ENCODE results near the gene CUL1.

CUL1 gene

GRCh38 chr7:148672041-148672440 is 26.7 kb upstream of the CUL1 start:
- Histone ChIP-seq H3K36me3 (ENCODE audit: control insufficient read depth, insufficient read depth, low read length) (no peaks in the 10 kb centered on the region), H3K9me3 (ENCODE audit: control insufficient read depth, insufficient read depth, low read depth, low read length) (peaks cover 14% of the 10 kb centered on the region), H3K9ac (ENCODE audit: low read length) (no peak overlapping the region), H3K27me3 (ENCODE audit: control insufficient read depth, insufficient read depth, low read length) (no peaks in the 10 kb centered on the region), H3K27ac (ENCODE audit: low read depth, low read length) (no peak overlapping the region), H3K4me3 (ENCODE audit: low read depth, low read length) (no peak overlapping the region), H3K4me1 (ENCODE audit: control insufficient read depth, insufficient read depth, low read length) (no peaks in the 10 kb centered on the region; the same call in 1 of the 2 replicates)

DNA sequence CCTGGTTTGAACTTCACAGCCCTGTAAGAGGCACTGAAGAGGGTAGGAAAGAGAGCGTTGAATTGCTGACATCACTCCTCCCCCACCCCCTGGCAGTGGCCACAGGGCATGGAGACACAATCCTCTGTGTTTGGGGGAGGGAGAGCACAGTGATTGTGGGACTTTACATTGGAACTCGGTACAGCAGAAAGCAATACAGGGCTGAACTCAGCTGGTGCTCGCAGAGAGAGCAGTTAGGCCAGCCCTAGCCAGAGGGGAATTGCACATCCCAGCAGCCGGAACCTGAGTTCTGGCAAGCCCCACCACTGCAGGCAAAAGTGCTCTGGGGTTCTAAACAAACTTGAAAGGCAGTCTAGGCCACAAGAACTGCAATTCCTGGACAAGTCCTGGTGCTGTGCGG is 24.0 kb upstream of the CUL1 start:
- Histone ChIP-seq H3K27ac (ENCODE audit: low read depth, low read length) (no peak overlapping the region), H3K36me3 (ENCODE audit: control insufficient read depth, insufficient read depth, low read length) (no peaks in the 10 kb centered on the region)

DNA sequence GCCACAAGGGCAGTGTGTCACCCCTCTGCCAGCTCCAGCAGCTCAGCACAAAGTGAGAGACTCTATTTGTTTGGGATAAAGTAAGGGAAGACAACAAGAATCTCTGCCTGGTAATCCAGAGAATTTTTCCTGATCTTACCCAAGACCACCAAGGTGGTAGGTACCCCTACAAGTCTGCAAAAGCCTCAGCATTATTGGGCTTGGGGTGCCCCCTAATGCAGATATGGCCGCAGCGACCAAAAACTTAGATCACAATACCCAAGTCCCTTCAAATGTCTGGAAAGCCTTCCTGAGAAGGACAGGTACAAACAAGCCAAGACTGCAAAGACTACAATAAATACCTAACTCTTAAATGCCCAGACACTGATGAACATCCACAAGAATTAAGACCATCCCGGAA is 22.4 kb upstream of the CUL1 start:
- Histone ChIP-seq H3K27ac (ENCODE audit: low read depth, low read length) (no peak overlapping the region), H3K27me3 (ENCODE audit: control insufficient read depth, insufficient read depth, low read length) (no peaks in the 10 kb centered on the region), H3K9me3 (ENCODE audit: control insufficient read depth, insufficient read depth, low read depth, low read length) (peaks cover 10% of the 10 kb centered on the region), H3K9ac (ENCODE audit: low read length) (no peak overlapping the region), H3K36me3 (ENCODE audit: control insufficient read depth, insufficient read depth, low read length) (no peaks in the 10 kb centered on the region), H3K4me3 (ENCODE audit: low read depth, low read length) (no peak overlapping the region), H3K4me1 (ENCODE audit: control insufficient read depth, insufficient read depth, low read length) (no peaks in the 10 kb centered on the region; the same call in 1 of the 2 replicates)

More for the DNA sequence above, 24.0 kb upstream of the CUL1 start:
- H3K9me3 ChIP-seq (ENCODE audit: control insufficient read depth, insufficient read depth, low read depth, low read length): peaks cover 14% of the 10 kb centered on the region
- H3K9ac ChIP-seq (ENCODE audit: low read length): no peak overlapping the region
- H3K4me1 ChIP-seq (ENCODE audit: control insufficient read depth, insufficient read depth, low read length): no peaks in the 10 kb centered on the region; the same call in 1 of the 2 replicates
- H3K4me3 ChIP-seq (ENCODE audit: low read depth, low read length): no peak overlapping the region
- H3K27me3 ChIP-seq (ENCODE audit: control insufficient read depth, insufficient read depth, low read length): no peaks in the 10 kb centered on the region

DNA sequence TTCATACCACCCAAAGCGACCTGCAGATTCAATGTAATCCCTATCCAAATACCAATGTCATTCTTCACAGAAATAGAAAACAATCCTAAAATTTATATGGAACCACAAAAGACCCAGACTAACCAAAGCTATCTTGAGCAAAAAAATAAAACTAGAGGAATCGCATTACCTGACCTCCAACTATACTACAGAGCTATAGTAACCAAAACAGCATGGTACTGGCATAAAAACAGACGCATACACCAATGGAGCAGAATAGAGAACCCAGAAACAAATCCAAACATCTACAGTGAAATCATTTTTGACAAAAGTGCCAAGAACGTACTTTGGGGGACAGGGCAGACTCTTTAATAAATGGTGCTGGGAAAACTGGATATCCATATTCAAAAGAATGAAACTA is 16.9 kb upstream of the CUL1 start:
- Histone ChIP-seq H3K9me3 (ENCODE audit: control insufficient read depth, insufficient read depth, low read depth, low read length) (peaks cover 5% of the 10 kb centered on the region), H3K27me3 (ENCODE audit: control insufficient read depth, insufficient read depth, low read length) (no peaks in the 10 kb centered on the region), H3K36me3 (ENCODE audit: control insufficient read depth, insufficient read depth, low read length) (no peaks in the 10 kb centered on the region), H3K9ac (ENCODE audit: low read length) (no peak overlapping the region), H3K4me3 (ENCODE audit: low read depth, low read length) (no peak overlapping the region), H3K27ac (ENCODE audit: low read depth, low read length) (no peak overlapping the region), H3K4me1 (ENCODE audit: control insufficient read depth, insufficient read depth, low read length) (no peaks in the 10 kb centered on the region)

DNA sequence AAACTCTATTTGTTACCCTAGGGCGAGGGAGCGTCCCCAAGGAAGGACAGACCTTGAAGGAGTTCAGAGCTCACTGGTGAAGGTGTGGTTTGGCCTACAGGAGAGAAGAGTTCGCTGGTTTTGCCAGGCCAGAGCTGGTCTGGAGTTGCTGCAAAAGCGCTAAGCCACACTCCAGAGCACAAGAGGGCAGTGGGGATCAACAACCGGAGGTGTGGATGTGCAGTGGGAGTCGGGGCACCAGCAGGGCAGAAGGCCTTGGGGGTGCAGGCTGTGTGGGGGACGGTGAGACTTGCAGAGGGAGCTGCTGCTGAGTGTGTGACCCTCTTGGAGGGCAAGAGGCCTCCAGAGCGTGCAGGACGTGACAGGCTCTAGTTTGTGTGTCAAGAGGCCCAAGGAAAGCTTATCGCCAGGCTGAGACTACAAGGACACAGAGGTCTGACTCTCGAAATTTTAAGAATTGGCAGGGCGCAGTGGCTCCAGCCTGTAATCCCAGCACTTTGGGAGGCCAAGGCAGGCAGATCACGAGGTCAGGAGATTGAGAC is 14.3 kb upstream of the CUL1 start:
- Histone ChIP-seq H3K27ac (ENCODE audit: low read depth, low read length) (no peak overlapping the region), H3K36me3 (ENCODE audit: control insufficient read depth, insufficient read depth, low read length) (no peaks in the 10 kb centered on the region), H3K9me3 (ENCODE audit: control insufficient read depth, insufficient read depth, low read depth, low read length) (peaks cover 5% of the 10 kb centered on the region), H3K4me3 (ENCODE audit: low read depth, low read length) (no peak overlapping the region), H3K27me3 (ENCODE audit: control insufficient read depth, insufficient read depth, low read length) (no peaks in the 10 kb centered on the region), H3K9ac (ENCODE audit: low read length) (no peak overlapping the region), H3K4me1 (ENCODE audit: control insufficient read depth, insufficient read depth, low read length) (no peaks in the 10 kb centered on the region)

GRCh38 chr7:148686312-148686937 is 12.3 kb upstream of the CUL1 start:
- no peak overlapping the region for H3K4me3 ChIP-seq (ENCODE audit: low read depth, low read length)
- no peaks in the 10 kb centered on the region for H3K27me3 ChIP-seq (ENCODE audit: control insufficient read depth, insufficient read depth, low read length)

GRCh38 chr7:148687555-148687954 is 11.1 kb upstream of the CUL1 start:
- no peak overlapping the region for H3K4me3 ChIP-seq (ENCODE audit: low read depth, low read length)
- H3K27me3 ChIP-seq (ENCODE audit: control insufficient read depth, insufficient read depth, low read length): no peaks in the 10 kb centered on the region
- no peaks in the 10 kb centered on the region for H3K36me3 ChIP-seq (ENCODE audit: control insufficient read depth, insufficient read depth, low read length)
- no peak overlapping the region for H3K9ac ChIP-seq (ENCODE audit: low read length)
- no peak overlapping the region for H3K27ac ChIP-seq (ENCODE audit: low read depth, low read length)
- H3K9me3 ChIP-seq (ENCODE audit: control insufficient read depth, insufficient read depth, low read depth, low read length): no peaks in the 10 kb centered on the region
- H3K4me1 ChIP-seq (ENCODE audit: control insufficient read depth, insufficient read depth, low read length): no peaks in the 10 kb centered on the region

More at GRCh38 chr7:148686312-148686937, 12.3 kb upstream of the CUL1 start:
- Histone ChIP-seq H3K9ac (ENCODE audit: low read length) (no peak overlapping the region), H3K9me3 (ENCODE audit: control insufficient read depth, insufficient read depth, low read depth, low read length) (peaks cover 5% of the 10 kb centered on the region), H3K4me1 (ENCODE audit: control insufficient read depth, insufficient read depth, low read length) (no peaks in the 10 kb centered on the region), H3K36me3 (ENCODE audit: control insufficient read depth, insufficient read depth, low read length) (no peaks in the 10 kb centered on the region), H3K27ac (ENCODE audit: low read depth, low read length) (no peak overlapping the region)

DNA sequence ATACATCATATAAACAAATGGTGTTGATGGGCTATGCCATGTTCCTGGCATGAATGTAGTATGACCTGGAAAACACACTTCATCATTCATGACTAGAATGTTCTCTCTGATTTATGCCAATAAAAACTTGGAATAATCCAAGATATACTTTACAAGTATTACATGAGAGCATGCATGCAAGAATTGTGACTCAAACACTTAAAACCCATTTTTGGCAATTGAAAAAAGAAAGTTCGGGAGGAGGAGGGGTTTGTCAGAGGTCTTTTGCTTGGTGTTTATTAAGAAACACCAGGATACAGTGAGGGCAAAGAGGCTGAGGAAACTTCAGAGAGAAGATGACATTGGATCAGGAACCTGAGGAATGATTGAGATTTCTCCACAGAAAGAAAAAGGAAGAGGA is 10.2 kb upstream of the CUL1 start:
- Histone ChIP-seq H3K4me3 (ENCODE audit: low read depth, low read length) (no peak overlapping the region), H3K9ac (ENCODE audit: low read length) (no peak overlapping the region), H3K9me3 (ENCODE audit: control insufficient read depth, insufficient read depth, low read depth, low read length) (no peaks in the 10 kb centered on the region), H3K36me3 (ENCODE audit: control insufficient read depth, insufficient read depth, low read length) (no peaks in the 10 kb centered on the region), H3K27me3 (ENCODE audit: control insufficient read depth, insufficient read depth, low read length) (no peaks in the 10 kb centered on the region), H3K4me1 (ENCODE audit: control insufficient read depth, insufficient read depth, low read length) (no peaks in the 10 kb centered on the region), H3K27ac (ENCODE audit: low read depth, low read length) (no peak overlapping the region)

GRCh38 chr7:148693651-148694050 is 5.1 kb upstream of the CUL1 start:
- Histone ChIP-seq H3K27me3 (ENCODE audit: control insufficient read depth, insufficient read depth, low read length) (no peaks in the 10 kb centered on the region), H3K9ac (ENCODE audit: low read length) (no peak overlapping the region), H3K36me3 (ENCODE audit: control insufficient read depth, insufficient read depth, low read length) (no peaks in the 10 kb centered on the region), H3K4me1 (ENCODE audit: control insufficient read depth, insufficient read depth, low read length) (peaks cover 13% of the 10 kb centered on the region), H3K9me3 (ENCODE audit: control insufficient read depth, insufficient read depth, low read depth, low read length) (no peaks in the 10 kb centered on the region), H3K4me3 (ENCODE audit: low read depth, low read length) (no peak overlapping the region), H3K27ac (ENCODE audit: low read depth, low read length) (no peak overlapping the region)

DNA sequence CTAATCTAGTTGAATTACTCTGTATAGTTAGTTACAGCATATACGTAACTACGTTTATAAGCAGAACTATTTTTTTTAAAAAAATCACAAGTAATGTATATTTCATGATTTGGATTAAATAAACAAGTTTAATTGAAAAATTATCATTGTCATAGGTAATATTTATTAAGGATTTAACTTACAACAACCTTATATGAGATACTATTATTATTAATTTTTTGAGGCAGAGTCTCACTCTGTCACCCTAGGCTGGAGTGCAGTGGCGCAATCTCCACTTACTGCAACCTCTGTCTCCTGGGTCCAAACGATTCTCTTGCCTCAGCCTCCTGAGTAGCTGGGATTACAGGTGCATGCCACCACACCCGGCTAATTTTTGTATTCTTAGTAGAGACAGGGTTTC is 4.1 kb upstream of the CUL1 start:
- H3K27me3 ChIP-seq (ENCODE audit: control insufficient read depth, insufficient read depth, low read length): no peaks in the 10 kb centered on the region
- H3K9ac ChIP-seq (ENCODE audit: low read length): no peak overlapping the region
- no peaks in the 10 kb centered on the region for H3K36me3 ChIP-seq (ENCODE audit: control insufficient read depth, insufficient read depth, low read length)
- H3K27ac ChIP-seq (ENCODE audit: low read depth, low read length): no peak overlapping the region
- H3K4me1 ChIP-seq (ENCODE audit: control insufficient read depth, insufficient read depth, low read length): peaks cover 13% of the 10 kb centered on the region
- no peaks in the 10 kb centered on the region for H3K9me3 ChIP-seq (ENCODE audit: control insufficient read depth, insufficient read depth, low read depth, low read length)
- H3K4me3 ChIP-seq (ENCODE audit: low read depth, low read length): no peak overlapping the region

GRCh38 chr7:148695953-148696352 is 2.8 kb upstream of the CUL1 start:
- Histone ChIP-seq H3K9me3 (ENCODE audit: control insufficient read depth, insufficient read depth, low read depth, low read length) (no peaks in the 10 kb centered on the region), H3K4me3 (ENCODE audit: low read depth, low read length) (no peak overlapping the region)

More at GRCh38 chr7:148695953-148696352, 2.8 kb upstream of the CUL1 start:
- Histone ChIP-seq H3K36me3 (ENCODE audit: control insufficient read depth, insufficient read depth, low read length) (no peaks in the 10 kb centered on the region), H3K27me3 (ENCODE audit: control insufficient read depth, insufficient read depth, low read length) (no peaks in the 10 kb centered on the region), H3K9ac (ENCODE audit: low read length) (no peak overlapping the region), H3K4me1 (ENCODE audit: control insufficient read depth, insufficient read depth, low read length) (peaks cover 19% of the 10 kb centered on the region), H3K27ac (ENCODE audit: low read depth, low read length) (no peak overlapping the region)
